ENCODE results near the gene CDS1. TPM values are rescaled to one million over a fixed set of nuclear protein-coding genes. Genes with fewer than 3 reads are reported as not detected.

CDS1 gene
- total and polyA plus RNA-seq, 2 donors from 2014 or later: 13.5 to 18.8 TPM

DNA sequence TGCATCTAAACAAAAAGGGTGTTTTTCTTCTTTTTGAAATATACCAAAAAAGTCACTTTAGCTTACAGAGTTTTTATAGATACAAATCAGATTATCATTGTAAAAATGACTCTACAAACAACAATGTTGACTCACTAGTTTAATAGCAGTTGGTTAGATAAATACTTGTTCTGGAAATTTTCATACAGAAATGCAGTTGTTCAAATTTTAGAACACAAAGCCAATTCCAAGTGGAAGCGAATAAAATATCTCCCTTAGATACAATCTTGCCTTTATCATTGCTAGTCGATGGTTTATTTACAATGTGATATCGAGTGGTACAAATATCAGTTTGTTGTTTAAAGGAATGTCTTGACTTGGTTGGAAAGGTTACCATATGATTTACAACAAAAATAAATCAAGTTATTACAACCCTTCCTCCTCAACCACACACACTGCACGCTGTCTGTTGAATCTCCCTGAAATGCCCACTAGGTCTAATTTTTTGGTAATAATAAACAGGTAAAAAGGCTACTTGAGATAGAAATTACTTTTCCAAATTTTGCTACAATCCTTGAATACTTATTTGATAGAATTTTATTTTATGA, 114.8 kb downstream of the CDS1 start:
- intact Hi-C loops (cut with DNase I): no loop called here
- Histone ChIP-seq H3K9ac (ENCODE audit: low read length in 3 of 3) (no peak overlapping the region), H3K27ac (ENCODE audit: low read depth in 2 of 2, low read length in 2 of 2) (no peak overlapping the region), H3K4me3 (ENCODE audit: low read length in 3 of 3) (no peak overlapping the region), H3K4me1 (ENCODE audit: control insufficient read depth in 2 of 3, insufficient read depth in 2 of 3, low read depth in 1 of 3, low read length in 3 of 3) (peaks cover 0 to 2% (median 0%) of the 10 kb centered on the region in 3 donors), H3K36me3 (ENCODE audit: control insufficient read depth in 2 of 3, insufficient read depth in 3 of 3, low read length in 3 of 3) (peaks cover 22 to 52% (median 34%) of the 10 kb centered on the region in 3 donors), H3K9me3 (ENCODE audit: control insufficient read depth in 2 of 3, insufficient read depth in 1 of 3, low read length in 3 of 3) (no peaks in the 10 kb centered on the region), H3K27me3 (ENCODE audit: control insufficient read depth, insufficient read depth, low read length) (no peaks in the 10 kb centered on the region)
- TF ChIP-seq, protein P1, sequence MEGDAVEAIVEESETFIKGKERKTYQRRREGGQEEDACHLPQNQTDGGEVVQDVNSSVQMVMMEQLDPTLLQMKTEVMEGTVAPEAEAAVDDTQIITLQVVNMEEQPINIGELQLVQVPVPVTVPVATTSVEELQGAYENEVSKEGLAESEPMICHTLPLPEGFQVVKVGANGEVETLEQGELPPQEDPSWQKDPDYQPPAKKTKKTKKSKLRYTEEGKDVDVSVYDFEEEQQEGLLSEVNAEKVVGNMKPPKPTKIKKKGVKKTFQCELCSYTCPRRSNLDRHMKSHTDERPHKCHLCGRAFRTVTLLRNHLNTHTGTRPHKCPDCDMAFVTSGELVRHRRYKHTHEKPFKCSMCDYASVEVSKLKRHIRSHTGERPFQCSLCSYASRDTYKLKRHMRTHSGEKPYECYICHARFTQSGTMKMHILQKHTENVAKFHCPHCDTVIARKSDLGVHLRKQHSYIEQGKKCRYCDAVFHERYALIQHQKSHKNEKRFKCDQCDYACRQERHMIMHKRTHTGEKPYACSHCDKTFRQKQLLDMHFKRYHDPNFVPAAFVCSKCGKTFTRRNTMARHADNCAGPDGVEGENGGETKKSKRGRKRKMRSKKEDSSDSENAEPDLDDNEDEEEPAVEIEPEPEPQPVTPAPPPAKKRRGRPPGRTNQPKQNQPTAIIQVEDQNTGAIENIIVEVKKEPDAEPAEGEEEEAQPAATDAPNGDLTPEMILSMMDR (IDR thresholded peaks at IDR 0.05; ENCODE audit: borderline replicate concordance, extremely low read depth, insufficient read depth): no peak
- DNase-seq: no peak
- no peak for FAIRE-seq

DNA sequence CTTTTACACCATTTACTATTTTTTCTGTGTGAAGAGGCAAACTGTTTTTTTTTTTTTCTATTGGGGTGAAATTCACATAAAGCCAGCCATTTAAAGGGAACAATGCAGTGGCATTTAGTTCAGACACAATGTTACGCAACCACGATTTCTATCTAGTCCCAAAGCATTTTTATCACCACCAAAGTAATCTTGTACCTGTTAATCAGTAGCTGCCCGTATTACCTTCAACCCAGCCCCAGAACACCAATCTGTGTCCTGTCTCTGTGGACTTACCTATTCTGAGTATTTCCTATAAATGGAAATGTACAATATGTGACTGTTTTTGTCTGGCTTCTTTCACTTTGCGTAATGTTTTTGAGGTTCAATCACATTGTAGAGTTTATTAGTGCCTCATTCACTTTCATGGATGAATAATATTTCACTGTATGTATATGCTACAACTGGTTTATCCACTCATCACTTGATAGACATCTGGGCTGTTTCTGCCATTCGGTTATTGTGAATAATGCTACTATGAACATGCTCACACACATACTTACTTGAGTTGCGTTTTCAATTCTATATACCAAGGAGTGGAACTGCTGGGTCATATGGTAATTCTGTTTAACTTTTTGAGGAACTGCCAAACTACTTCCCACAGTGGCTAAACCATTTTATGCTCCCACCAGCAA, 116.2 kb downstream of the CDS1 start:
- Histone ChIP-seq H3K9ac (ENCODE audit: low read length in 3 of 3) (no peak overlapping the region), H3K27ac (ENCODE audit: low read depth in 2 of 2, low read length in 2 of 2) (no peak overlapping the region), H3K36me3 (ENCODE audit: control insufficient read depth in 2 of 3, insufficient read depth in 3 of 3, low read length in 3 of 3) (peaks cover 18 to 54% (median 36%) of the 10 kb centered on the region in 3 donors), H3K4me1 (ENCODE audit: control insufficient read depth in 2 of 3, insufficient read depth in 2 of 3, low read depth in 1 of 3, low read length in 3 of 3) (peaks cover 0 to 2% (median 0%) of the 10 kb centered on the region in 3 donors), H3K4me3 (ENCODE audit: low read length in 3 of 3) (no peak overlapping the region), H3K9me3 (ENCODE audit: control insufficient read depth in 2 of 3, insufficient read depth in 1 of 3, low read length in 3 of 3) (no peaks in the 10 kb centered on the region), H3K27me3 (ENCODE audit: control insufficient read depth, insufficient read depth, low read length) (no peaks in the 10 kb centered on the region)
- no peak for FAIRE-seq
- TF ChIP-seq, protein P1 (IDR thresholded peaks at IDR 0.05; ENCODE audit: borderline replicate concordance, extremely low read depth, insufficient read depth): no peak
- DNase-seq: no peak
- intact Hi-C loops (cut with DNase I): no loop called here

Other genes starting within 250 kb of the CDS1 start
- 0.35 TPM for gene NKX6-1, start 83.8 kb upstream of the CDS1 start, total RNA-seq
- gene NKX6-1, start 83.8 kb upstream of the CDS1 start, polyA plus RNA-seq (ENCODE audit: insufficient read depth, low read depth, low replicate concordance): not detected